ENCODE results near the gene KCNN4.

KCNN4 gene

DNA sequence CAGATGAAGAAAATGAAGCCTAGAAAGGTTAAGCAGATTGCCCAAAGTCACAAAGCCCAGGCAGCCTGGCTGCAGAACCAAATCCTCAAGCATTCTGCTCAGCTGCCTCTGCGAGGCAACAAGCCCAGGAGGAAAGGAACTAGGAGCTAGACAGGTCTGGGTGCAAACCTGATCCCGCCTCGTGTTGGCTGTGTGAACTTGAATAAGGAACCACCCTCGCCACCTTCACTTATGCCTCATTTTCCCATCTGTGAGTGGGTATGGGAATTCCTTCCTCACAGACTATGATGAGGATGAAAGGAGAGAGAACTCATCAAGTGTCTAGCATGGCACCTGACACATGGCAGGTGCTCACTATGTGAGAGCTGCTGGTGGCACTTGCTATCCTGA is 32.6 kb downstream of the KCNN4 start:
- no peak for DNase-seq (ENCODE audit: low read depth)

DNA sequence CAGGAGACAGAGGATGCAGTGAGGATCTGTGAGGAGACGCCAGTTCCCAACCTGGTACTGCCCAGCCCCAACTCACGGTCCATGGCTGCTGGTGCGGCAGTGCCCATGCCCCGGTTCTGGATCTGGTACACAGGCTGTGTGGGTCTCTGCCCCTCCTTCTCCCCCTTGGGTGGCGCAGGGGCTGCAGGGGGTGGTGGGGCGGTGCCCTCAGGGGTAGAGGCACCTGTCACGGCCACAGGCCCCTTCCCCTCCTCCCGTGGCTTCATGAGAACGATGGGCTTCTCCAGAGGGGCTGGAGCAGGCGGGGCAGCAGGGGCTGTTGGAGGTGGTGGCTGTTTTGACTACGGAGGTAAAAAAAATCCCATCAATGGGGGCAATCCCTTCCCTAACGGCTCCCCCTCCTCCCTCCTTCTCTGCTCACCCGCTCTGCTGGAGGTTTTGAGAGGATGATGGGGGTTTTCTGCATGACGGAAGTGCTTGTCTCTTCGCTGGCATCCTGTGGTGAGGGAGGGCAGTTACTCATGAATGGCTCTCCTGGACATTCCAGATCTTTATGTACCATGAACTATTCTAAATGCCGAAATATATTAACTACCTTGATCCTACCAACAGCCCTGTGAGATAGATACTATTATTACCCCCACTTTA is 33.1 kb downstream of the KCNN4 start:
- no peak for DNase-seq (ENCODE audit: low read depth)

DNA sequence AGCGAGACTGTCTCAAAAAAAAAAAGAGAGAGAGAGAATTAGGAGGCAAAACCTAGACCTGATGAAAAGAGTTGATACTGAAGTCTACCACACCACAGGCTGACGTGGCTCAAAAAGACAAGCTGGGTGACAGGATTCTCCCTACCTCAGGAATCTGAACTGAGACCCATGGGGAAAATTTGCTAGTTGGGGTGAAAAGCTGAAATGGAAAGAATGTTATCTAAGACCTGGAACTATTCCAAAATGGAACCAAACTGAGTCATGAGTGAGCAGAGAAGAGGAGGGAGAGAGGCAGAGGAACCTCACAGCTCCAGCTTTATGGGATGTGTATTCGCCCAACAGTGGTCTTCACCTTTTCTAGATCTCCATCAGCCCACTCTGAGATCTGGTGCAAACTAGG is 37.7 kb downstream of the KCNN4 start:
- DNase-seq (ENCODE audit: low read depth), result no peak

DNA sequence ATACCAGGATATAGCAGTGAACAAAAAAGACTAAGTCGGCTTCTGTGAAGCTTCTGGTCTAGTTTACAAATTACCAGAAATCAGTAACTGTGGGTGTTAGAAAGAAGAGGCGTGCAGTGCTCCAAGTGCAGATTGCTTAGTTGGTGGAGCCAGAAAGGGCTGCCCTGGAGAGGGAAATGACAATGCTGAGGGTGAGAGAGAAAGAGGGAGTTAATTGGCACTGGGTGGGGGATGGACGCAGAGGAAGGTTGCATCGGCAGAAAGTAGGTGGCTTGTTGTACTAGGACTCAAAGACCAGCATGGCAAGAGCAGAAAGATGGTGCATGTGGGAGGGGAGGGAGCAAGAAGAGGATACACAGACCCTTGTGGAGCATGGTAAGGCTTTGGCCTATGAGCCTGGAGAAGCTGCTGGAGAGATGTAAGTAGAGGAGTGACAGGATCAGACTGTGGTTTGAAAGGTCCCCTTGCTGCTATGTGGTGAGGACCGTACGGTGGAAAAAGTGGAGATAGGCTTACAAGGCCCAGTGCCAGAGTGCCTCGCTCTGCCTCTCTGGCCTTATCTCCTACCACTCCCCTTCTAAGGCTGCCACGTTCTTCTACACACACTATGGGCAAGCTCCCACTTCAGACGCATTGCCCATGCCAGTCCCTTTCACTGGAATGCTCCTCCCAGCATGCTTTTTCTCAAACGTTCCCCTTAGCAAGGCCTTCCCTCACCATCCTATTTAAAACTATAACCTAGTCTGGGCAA is 39.5 kb downstream of the KCNN4 start:
- DNase-seq (ENCODE audit: low read depth), result no peak

DNA sequence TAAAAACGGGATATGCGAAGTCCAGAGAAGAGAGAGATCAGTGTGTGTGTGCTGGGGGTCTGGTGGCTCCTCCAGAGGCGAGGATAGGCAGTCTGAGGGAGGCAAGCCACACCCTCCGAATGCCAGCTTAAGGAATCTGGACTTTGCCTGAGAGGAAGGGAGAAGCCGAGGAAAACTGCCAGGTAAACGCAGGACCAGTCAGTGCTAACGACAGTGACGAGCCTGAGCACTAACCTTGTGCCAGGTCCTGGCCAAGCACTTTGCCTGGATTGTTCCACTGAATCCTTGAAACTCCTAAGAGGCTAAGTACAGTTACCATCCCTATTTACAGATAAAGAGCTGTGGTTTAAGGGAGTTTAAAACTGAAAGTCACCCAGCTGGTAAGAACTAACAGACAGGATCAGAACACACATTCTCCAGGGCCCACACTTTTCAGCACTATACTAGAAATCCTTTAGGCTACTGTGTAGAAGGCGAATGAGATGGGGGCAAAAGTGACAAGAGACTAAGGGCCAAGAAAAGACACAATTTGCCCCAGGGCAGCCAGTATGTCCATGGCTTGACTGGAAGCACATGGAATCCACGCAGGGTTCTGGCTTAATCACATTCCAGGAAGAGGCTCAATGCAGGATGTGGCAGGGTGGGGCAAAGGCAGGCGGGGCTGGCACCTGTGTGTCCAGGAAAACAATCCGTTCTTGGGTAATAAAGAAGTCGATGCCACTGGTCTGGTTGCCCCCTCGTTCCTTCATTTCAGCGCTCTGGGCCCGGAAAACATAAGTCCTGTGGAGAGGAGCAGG is 41.1 kb downstream of the KCNN4 start:
- no peak for DNase-seq (ENCODE audit: low read depth)

DNA sequence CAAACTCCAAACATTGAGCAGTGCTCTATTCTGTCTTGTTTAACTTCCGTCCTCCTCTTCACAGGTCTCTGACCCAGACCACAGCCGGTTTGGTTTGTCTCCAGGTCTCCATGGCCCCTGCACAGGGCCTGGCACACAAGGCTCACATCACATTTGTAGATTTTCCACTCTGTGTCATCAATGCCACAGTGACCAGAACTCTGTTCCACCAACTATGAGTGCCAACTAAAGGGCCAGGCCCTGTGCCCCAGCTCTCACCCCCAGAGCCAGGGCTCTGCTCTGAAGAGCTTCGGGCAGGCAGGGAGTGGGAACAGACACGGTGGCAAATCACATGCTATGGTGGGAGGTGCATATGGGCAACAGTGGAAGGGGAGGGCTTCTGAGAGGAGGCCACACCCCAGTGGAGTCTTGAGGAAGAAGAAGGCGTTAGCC is 42.0 kb downstream of the KCNN4 start:
- no peak for DNase-seq (ENCODE audit: low read depth)

DNA sequence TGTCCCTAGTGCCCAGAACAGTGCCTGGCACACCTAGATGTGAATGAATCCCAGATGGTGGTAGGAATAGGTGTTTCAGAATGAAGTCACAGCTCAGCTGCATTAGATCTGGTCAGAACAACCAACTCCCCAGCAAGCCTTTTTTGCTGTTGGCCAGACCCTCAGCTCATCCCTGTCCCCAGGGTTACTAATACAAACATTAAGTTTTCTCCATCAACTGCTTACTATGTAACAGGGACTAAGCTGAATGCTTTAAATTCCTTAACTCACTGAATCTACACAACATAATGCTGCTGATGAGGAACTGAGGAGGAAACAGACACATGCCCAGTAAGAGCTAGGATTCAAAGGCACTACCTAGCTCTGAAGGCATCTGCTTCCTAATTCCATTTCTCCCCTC is 44.8 kb downstream of the KCNN4 start:
- no peak for DNase-seq (ENCODE audit: low read depth)

DNA sequence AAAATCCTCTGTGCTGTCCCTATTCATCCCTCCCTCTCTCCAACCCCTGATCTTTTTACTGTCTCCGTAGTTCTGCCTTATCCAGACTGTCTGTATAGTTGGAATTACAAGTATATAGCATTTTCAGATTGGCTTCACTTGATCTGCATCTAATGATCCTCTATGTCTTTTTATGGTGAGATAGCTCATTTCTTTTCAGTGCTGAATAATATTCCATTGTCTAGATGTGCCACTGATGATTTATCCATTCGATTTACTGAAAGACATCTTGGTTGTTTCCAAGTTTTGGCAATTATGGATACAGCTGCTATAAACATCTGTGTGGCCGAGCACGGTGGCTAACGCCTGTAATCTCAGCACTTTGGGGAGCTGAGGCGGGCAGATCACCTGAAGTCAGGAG is 45.8 kb downstream of the KCNN4 start:
- no peak for DNase-seq (ENCODE audit: low read depth)

DNA sequence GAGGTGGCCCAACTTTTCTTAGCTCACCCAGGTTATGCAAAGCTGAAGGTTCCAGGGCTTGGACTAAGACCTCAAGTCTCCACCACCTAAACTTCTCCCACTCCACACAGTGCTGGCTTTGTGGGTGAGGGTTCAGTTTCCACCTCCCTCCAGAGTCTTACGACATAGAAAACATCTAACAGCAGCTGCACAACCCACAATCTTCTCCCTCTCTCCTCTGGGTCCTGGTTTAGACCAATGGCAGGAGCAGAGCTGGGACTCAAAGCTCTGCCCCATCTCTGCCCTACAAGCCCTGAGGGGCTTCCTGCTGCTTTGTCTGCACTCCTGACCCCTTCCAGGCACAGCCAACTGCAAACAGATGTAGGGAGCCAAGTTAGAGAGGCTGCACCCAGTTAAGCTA is 48.9 kb downstream of the KCNN4 start:
- no peak for DNase-seq (ENCODE audit: low read depth)

DNA sequence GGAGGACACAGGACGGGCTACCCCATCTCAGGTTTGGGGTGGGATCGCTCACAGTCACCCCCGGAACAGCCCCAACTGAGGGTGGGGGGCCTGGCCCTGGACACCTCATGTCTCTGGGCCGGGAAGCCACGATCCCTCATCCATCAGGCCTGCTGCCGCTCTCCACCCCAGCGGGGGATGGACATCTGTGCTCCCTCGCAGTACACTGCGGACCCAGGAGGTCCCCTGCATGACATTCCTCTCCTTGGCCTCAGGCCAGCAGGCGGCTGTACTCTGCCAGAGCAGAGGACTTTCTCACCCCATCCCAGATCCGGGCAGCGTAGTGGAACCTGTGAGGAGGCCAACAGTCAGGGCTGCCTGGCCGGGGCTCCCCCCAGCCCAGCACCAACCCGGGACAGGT is 49.4 kb downstream of the KCNN4 start:
- no peak for DNase-seq (ENCODE audit: low read depth)

DNA sequence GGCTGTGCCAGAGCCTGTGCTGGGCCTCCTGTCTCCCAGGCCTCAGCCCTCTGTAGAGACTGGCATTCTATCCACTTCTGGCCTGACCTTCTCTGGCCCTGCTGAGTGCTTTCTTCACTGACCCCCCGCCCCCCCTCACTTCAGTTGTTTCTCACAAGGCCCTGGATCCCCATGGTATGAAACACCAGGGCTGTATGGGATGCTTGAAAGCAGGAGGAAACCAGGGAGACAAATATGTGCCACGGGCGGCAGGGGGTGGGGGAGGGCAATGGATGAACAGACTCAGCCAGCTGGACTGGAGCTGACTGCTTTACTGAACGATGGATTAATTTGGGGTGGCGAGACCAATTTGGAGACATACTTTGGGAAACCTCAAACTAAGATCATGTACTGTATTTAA is 50.9 kb downstream of the KCNN4 start:
- DNase-seq (ENCODE audit: low read depth), result no peak

DNA sequence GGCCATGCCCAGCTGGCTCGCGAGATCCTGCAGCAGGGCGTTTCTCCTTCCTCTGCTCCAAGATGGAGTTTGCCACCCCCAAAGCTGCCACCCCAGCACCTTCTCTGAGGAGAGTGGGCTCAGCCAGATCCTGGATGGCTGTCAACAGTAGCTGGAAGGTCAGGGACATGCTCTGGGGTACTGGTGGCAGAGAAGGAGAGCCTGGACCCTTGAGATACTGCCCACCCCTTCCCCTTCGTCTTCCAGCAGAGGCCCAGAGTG is 53.2 kb downstream of the KCNN4 start:
- DNase-seq (ENCODE audit: low read depth), result no peak

DNA sequence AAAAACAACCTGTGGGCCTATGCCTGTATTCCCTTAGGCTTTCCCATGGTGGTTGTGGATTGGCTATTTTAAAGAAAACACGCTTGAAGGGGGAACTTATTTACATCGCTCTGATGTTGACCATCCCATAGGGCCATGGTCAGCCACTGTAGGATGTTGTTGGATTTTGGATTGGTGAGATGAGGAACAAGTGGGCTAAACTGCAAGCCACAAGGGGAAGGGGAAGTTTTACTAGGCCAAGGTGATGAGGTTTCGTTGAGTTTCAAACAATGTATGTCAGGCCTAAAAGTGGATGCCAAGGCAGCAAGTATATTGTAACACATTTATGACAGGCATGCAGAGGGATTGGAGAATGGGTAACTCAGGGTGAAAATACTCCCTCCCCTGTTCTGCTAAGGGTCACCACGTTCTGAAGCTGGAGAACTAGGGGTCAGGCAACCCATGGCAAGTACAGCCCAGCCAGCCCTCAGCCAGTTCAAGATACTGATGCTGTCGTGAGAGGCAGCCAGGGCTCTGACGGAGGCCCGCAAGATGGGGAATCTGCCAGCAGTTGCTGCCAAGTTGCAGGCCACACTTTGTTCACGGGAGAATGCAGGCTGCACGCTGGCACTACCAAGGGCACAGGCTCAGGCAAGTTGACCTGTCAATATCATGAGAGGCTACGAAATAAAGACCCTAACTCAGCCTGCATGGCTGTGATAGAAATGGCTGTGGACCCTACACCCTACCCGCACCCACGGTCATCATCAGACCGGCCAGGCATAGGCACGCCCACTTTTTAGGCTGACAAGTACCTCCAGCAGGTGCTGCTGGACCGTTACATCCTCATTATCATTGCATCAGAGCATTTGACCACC is 53.8 kb downstream of the KCNN4 start:
- no peak for DNase-seq (ENCODE audit: low read depth)

DNA sequence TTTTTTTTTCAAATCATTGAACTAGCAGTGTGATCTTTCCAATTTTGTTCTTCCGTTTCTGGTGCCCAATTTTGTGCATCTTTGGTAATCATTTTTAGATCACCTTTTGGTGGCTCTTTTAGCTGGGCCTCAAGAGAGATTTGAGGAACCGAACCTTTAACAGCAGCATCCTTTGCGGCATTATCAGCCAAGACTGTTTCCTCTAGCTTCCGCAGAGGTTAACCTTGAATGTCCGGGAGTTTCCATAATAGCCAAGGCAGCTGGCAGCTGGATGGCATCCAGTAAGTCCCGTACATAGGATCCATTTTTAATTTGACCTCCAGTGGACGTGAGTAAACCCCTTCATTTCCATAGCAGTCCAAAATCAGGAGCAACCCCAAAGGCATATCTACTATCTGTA is 55.3 kb downstream of the KCNN4 start:
- DNase-seq (ENCODE audit: low read depth), result no peak

DNA sequence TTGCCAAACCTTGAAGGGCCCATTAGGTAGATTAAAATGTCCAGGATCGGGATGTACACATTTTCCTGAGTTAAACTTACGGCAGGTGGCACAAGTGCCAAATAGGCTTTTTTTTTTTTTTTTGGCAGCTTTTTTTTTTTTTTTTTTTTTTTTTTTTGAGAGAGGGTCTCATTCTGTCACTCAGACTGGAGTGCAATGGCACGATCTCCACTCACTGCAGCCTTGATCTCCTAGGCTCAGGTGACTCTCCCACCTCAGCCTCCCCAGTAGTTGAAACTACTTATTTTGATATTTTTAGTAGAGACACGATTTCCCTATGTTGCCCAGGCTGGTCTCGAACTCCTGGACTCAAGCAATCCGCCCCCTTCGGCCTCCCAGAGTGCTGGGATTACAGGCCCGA is 55.9 kb downstream of the KCNN4 start:
- DNase-seq (ENCODE audit: low read depth), result no peak

DNA sequence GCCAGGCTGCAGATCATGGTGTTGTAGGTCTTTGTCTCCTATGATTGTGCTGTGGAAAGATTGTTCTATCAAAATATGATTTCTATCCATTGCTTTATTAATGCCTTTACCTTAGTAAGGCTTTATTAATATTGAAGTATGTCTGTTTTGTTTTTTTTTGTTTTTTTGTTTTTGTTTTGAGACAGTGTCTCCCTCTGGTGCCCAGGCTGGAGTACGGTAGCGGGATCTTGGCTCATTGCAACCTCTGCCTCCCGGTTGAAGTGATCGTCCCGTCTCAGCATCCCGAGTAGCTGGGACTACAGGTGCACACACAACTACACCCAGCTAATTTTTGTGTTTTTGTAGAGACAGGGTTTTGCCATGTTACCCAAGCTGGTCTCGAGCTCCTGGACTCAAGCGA is 57.2 kb downstream of the KCNN4 start:
- DNase-seq (ENCODE audit: low read depth), result no peak

DNA sequence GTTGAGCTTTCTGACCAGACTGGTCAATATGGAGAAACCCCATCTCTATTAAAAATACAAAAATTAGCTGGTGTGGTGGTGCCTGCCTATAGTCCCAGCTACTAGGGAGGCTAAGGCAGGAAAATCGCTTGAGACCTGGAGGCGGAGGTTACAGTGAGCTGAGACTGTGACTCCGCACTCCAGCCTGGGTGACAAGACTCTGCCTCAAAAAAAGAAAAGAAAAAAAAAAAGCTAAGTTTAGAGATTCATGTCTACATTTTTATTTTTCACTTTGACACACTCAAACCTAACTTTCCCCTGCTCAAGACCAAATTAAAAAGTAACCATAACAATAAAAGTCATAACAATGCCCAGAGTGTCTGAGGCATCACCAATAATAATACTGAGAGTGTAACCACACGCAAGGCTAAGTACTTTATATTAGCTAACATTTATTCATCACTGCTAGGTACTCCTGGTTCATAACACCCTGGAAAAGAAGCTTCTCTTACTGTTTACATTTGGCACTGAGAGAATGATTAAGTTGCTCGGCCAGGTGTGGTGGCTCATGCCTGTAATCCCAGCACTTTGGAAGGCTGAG is 59.2 kb downstream of the KCNN4 start:
- no peak for DNase-seq (ENCODE audit: low read depth)

DNA sequence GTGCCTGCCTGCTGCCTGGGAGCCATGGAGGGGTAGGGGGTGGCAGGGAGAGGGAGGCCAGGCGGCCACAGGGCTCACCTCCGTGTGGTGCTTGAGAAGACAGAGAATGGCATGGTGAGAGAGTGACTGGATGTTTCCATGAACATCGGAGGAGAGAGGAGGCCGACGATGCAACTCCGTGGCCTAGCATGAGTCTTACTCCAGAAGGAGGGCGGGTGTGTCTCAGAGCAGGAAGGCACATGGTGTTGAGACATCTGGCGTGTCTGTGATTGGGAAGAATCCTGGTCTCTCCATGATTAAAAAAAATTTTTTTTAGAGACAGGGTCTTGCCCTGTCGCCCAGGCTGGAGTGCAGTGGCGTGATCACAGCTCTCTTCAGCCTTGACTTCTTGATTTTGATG is 59.8 kb downstream of the KCNN4 start:
- no peak for DNase-seq (ENCODE audit: low read depth)

DNA sequence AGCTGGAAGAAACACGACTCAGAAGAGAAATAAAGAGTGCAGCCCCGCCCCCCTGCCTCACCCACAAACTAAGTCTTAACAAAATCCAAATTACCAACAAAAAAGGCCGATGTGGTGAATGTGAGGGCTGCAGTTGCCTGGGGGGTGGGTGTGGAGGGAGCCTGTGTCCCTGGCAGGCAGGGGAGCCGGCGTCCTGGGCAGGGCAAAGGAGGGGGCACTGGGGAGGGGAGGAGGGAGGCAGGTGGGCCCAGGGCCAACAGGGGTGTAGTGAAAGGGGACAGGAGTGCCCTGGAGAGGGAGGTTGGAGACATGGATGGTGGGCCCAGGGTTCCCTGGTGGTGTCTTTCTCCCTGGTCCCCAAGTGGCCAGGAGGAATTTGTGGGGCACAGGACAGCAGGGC is 60.9 kb downstream of the KCNN4 start:
- DNase-seq (ENCODE audit: low read depth), result no peak

DNA sequence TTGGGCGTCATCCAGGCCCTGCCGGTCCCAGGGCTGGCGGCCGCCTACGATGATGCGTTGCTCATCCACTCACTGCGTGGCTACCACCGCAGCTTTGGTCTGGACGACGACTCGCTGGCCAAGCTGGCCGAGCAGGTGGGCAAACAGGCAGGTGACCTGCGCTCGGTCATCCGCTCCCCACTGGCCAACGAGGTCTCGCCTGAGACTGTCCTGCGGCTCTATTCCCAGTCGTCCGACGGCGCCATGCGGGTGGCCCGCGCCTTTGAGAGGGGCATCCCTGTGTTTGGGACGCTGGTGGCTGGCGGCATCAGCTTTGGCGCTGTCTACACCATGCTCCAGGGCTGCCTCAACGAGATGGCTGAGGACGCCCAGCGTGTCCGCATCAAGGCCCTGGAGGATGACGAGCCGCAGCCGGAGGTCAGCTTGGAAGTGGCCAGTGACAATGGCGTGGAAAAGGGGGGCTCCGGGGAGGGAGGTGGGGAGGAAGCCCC is 61.4 kb downstream of the KCNN4 start:
- DNase-seq (ENCODE audit: low read depth), result no peak

DNA sequence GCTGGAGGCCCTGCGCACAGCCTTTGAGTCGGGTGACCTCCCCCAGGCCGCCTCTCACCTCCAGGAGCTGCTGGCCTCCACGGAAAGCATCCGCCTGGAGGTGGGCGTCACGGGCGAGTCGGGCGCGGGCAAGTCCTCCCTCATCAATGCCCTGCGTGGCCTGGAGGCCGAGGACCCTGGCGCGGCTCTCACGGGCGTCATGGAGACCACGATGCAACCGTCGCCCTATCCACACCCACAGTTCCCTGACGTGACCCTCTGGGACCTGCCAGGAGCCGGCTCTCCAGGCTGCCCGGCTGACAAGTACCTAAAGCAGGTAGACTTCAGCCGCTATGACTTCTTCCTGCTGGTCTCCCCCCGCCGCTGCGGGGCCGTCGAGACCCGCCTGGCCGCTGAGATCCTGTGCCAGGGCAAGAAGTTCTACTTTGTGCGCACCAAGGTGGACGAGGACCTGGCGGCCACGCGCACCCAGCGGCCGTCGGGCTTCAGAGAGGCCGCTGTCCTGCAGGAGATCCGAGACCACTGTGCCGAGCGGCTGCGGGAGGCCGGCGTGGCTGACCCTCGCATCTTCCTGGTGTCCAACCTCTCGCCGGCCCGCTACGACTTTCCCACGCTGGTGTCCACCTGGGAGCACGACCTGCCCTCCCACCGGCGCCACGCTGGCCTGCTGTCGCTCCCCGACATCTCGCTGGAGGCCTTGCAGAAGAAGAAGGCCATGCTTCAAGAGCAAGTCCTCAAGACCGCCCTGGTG is 62.0 kb downstream of the KCNN4 start:
- no peak for DNase-seq (ENCODE audit: low read depth)

Data from activated T-cell treated with anti-CD3 and anti-CD28 coated beads for 48 hours (primary cell).